Keratinocyte (primary cell): Measurements from ENCODE around the gene PLD5. TPM values are rescaled to one million over a fixed set of nuclear protein-coding genes. Genes with fewer than 3 reads are reported as not detected.

ENCODE experiments used
- DNase-seq: peaks from one replicate; pipeline ENCODE4 v3.0.0-alpha.2; 2011; ENCODE audit warnings: low read depth, missing footprints, low spot score
- FAIRE-seq: peaks from 2 replicates; lab custom pipeline; 2011; peaks lifted over from hg19 to GRCh38; lab: Jason Lieb, UNC
- H2AFZ ChIP-seq: 2 replicates; pipeline ENCODE4 v1.6.0; 2012; ENCODE audit warnings: low read length, control low read depth, inconsistent platforms; ENCODE audit not compliant: control insufficient read depth
- H3K27ac ChIP-seq: 2 replicates; pipeline ENCODE4 v1.5.1; 2011; ENCODE audit warnings: low read length; ENCODE audit not compliant: control insufficient read depth, insufficient read depth
- H3K27me3 ChIP-seq: 3 replicates; pipeline ENCODE4 v1.6.0; 2011; ENCODE audit warnings: low read length; ENCODE audit not compliant: control insufficient read depth, insufficient read depth; ENCODE audit errors: extremely low read depth
- H3K36me3 ChIP-seq, 2 experiments: 2 replicates in 1 of 2; 3 replicates in 1 of 2; pipeline ENCODE4 v1.5.1; 2011; ENCODE audit warnings: low read length in 2 of 2, mild to moderate bottlenecking in 1 of 2; ENCODE audit not compliant: control insufficient read depth in 2 of 2, insufficient read depth in 2 of 2; ENCODE audit errors: extremely low read depth in 1 of 2
- H3K4me1 ChIP-seq: 3 replicates; pipeline ENCODE4 v1.5.1; 2011; ENCODE audit warnings: low read length; ENCODE audit not compliant: control insufficient read depth, insufficient read depth; ENCODE audit errors: extremely low read depth
- H3K4me2 ChIP-seq: 3 replicates; pipeline ENCODE4 v1.6.0; 2011; ENCODE audit warnings: low read depth, low read length; ENCODE audit not compliant: control insufficient read depth, insufficient read depth; ENCODE audit errors: extremely low read depth
- H3K4me3 ChIP-seq, 3 experiments: fragments of 200-600 bp in 1 of 3; sonication (generic) in 1 of 3; 2 replicates in 2 of 3; 3 replicates in 1 of 3; pipeline ENCODE4 v1.5.1; 2011 to 2016; ENCODE audit warnings: low read length in 3 of 3, mild to moderate bottlenecking in 3 of 3, control low read depth in 2 of 3, inconsistent platforms in 1 of 3, low read depth in 1 of 3, mixed read lengths in 1 of 3, mixed run types in 1 of 3, moderate library complexity in 1 of 3; ENCODE audit not compliant: control insufficient read depth in 2 of 3, insufficient read depth in 2 of 3; ENCODE audit errors: extremely low read depth in 1 of 3
- H3K79me2 ChIP-seq: 2 replicates; pipeline ENCODE4 v1.6.0; 2012; ENCODE audit warnings: low read length; ENCODE audit not compliant: control insufficient read depth, insufficient read depth
- H3K9ac ChIP-seq: 3 replicates; pipeline ENCODE4 v1.6.0; 2011; ENCODE audit warnings: low read length; ENCODE audit not compliant: control insufficient read depth, insufficient read depth; ENCODE audit errors: extremely low read depth
- H3K9me1 ChIP-seq: 3 replicates; pipeline ENCODE4 v1.6.0; 2011; ENCODE audit warnings: low read length; ENCODE audit not compliant: control insufficient read depth, insufficient read depth; ENCODE audit errors: extremely low read depth
- H3K9me3 ChIP-seq: 2 replicates; pipeline ENCODE4 v1.5.1; 2012; ENCODE audit warnings: low read depth, low read length; ENCODE audit not compliant: control insufficient read depth
- H4K20me1 ChIP-seq: 3 replicates; pipeline ENCODE4 v1.6.0; 2011; ENCODE audit warnings: low read length; ENCODE audit not compliant: control insufficient read depth, insufficient read depth; ENCODE audit errors: extremely low read depth
- CTCF ChIP-seq, 3 experiments: IDR thresholded peaks in 1 of 3; conservative IDR thresholded peaks in 1 of 3; optimal IDR thresholded peaks in 1 of 3; 2 replicates in 2 of 3; 3 replicates in 1 of 3; pipeline versions ENCODE3 to v1.5.1; 2011; ENCODE audit warnings: low read length in 3 of 3, mild to moderate bottlenecking in 3 of 3, moderate library complexity in 2 of 3, control low read depth in 1 of 3, inconsistent platforms in 1 of 3; ENCODE audit not compliant: insufficient read depth in 2 of 3; ENCODE audit errors: extremely low read depth in 1 of 3
- EZH2 ChIP-seq: IDR thresholded peaks from one replicate; pipeline ENCODE4 v1.6.1; 2012; ENCODE audit warnings: inconsistent platforms, mild to moderate bottlenecking, low read length, moderate library complexity
- dilution Hi-C: fragments of 300-500 bp; cut with MboI; formaldehyde crosslinking; loops from one replicate; pipeline ENCODE4 v1.7.0; 2020; ENCODE audit warnings: low sequenced_read_pairs; ENCODE audit not compliant: extremely low pct_ligation_motif_present
- polyA plus RNA-seq, 5 experiments: library from polyadenylated mRNA; depleted of rRNA in 3 of 5; stranded (reverse) in 3 of 5; stranded (forward) in 1 of 5; unstranded in 1 of 5; fragments of >200 nt; gene quantifications; 1 replicate in 1 of 5; 2 replicates in 3 of 5; 3 replicates in 1 of 5; pipeline versions ENCODE4 v1.2.1 to v1.2.3, GENCODE V29; 2011 to 2012; ENCODE audit warnings: missing spikeins in 2 of 5, low read depth in 1 of 5, low replicate concordance in 1 of 5

PLD5 gene
- polyA plus RNA-seq, 1 donor (not counting 4 experiments of a cell fraction or from before 2014, with no cell fraction given) = 7.2 TPM

GRCh38 chr1:242404296-242404695 is 120.2 kb downstream of the PLD5 start:
- peaks cover 0 to 3% of the 10 kb centered on the region in 2 experiments for H3K36me3 ChIP-seq
- H3K9ac ChIP-seq = no peak overlapping the region
- TF ChIP-seq EZH2 = no peak
- TF ChIP-seq CTCF (optimal IDR thresholded peaks at IDR 0.05 in 1 of 3, IDR thresholded peaks at IDR 0.05 in 1 of 3, conservative IDR thresholded peaks at IDR 0.05 in 1 of 3; ENCODE audit: extremely low read depth in 1 of 3, insufficient read depth in 2 of 3, low read length in 3 of 3) = no peak
- H3K27me3 ChIP-seq = no peaks in the 10 kb centered on the region
- dilution Hi-C loops = no loop called here
- H3K4me2 ChIP-seq = no peak overlapping the region
- no peaks in the 10 kb centered on the region for H3K9me1 ChIP-seq
- H3K4me1 ChIP-seq = peaks cover 8% of the 10 kb centered on the region
- H2AFZ ChIP-seq = no peak overlapping the region
- no peaks in the 10 kb centered on the region for H3K79me2 ChIP-seq
- FAIRE-seq (no peak), DNase-seq (no peak)
- H3K4me3 ChIP-seq = no peak overlapping the region
- H4K20me1 ChIP-seq = no peaks in the 10 kb centered on the region
- H3K9me3 ChIP-seq = peaks cover 2% of the 10 kb centered on the region
- H3K27ac ChIP-seq = no peak overlapping the region

- Histone ChIP-seq H3K4me2 (no peak overlapping the region), H3K79me2 (no peaks in the 10 kb centered on the region), H2AFZ (no peak overlapping the region), H3K36me3 (no peaks in the 10 kb centered on the region), H3K9me1 (no peaks in the 10 kb centered on the region), H3K9me3 (no peaks in the 10 kb centered on the region), H3K27me3 (no peaks in the 10 kb centered on the region), H4K20me1 (no peaks in the 10 kb centered on the region), H3K9ac (no peak overlapping the region), H3K27ac (no peak overlapping the region), H3K4me1 (peaks cover 8% of the 10 kb centered on the region), H3K4me3 (no peak overlapping the region)
- no peak for TF ChIP-seq CTCF (optimal IDR thresholded peaks at IDR 0.05 in 1 of 3, IDR thresholded peaks at IDR 0.05 in 1 of 3, conservative IDR thresholded peaks at IDR 0.05 in 1 of 3; ENCODE audit: extremely low read depth in 1 of 3, insufficient read depth in 2 of 3, low read length in 3 of 3)
- TF ChIP-seq EZH2 = no peak
- FAIRE-seq (no peak), DNase-seq (no peak)
- dilution Hi-C loops = no loop called here
Observed at GRCh38 chr1:242402956-242403355, 121.5 kb downstream of the PLD5 start.
